ENCODE data around the gene CYBC1. TPM values are rescaled to one million over a fixed set of nuclear protein-coding genes. Genes with fewer than 3 reads are reported as not detected.
A peak's percentile ranks its signal among the peaks of the same experiment; 100 is the strongest.

The CYBC1 gene
- total RNA-seq, 1 donor from 2014 or later = 124 TPM

- TF ChIP-seq CTCF (IDR thresholded peaks at IDR 0.05) = no peak
- DNase-seq (ENCODE audit: low spot score in 2 of 2) = peak in 1 of 2 donors; percentile 60
- Histone ChIP-seq H3K9me3 (no peaks in the 10 kb centered on the region), H3K36me3 (peaks cover 26 to 37% of the 10 kb centered on the region in 2 donors), H3K4me3 (no peak overlapping the region), H3K27ac (no peak overlapping the region), H3K27me3 (no peaks in the 10 kb centered on the region), H3K4me1 (peaks cover 0 to 4% of the 10 kb centered on the region in 2 donors)
- intact Hi-C loops (cut with DNase I) = no loop called here
Observed at GRCh38 chr17:82441691-82442487, 8.7 kb downstream of the CYBC1 start.

- H3K9me3 ChIP-seq = no peaks in the 10 kb centered on the region
- no peak for TF ChIP-seq CTCF (IDR thresholded peaks at IDR 0.05)
- intact Hi-C loops (cut with DNase I) = no loop called here
- peak in 1 of 2 donors; percentile 69 for DNase-seq (ENCODE audit: low spot score in 2 of 2)
- H3K4me1 ChIP-seq = peaks cover 0 to 4% of the 10 kb centered on the region in 2 donors
- no peak overlapping the region for H3K4me3 ChIP-seq
- no peak overlapping the region for H3K27ac ChIP-seq
- H3K36me3 ChIP-seq = peaks cover 26 to 40% of the 10 kb centered on the region in 2 donors
- H3K27me3 ChIP-seq = no peaks in the 10 kb centered on the region
Observed at GRCh38 chr17:82440991-82441627, 9.4 kb downstream of the CYBC1 start.

- H3K4me3 ChIP-seq = no peak overlapping the region
- peak overlapping the region in 1 of 2 donors; percentile 0 for H3K27ac ChIP-seq
- peak in 1 of 2 donors; percentile 65 for DNase-seq (ENCODE audit: low spot score in 2 of 2)
- peaks cover 0 to 3% of the 10 kb centered on the region in 2 donors for H3K4me1 ChIP-seq
- no peaks in the 10 kb centered on the region for H3K27me3 ChIP-seq
- TF ChIP-seq CTCF (IDR thresholded peaks at IDR 0.05) = no peak
- H3K36me3 ChIP-seq = peaks cover 26 to 40% of the 10 kb centered on the region in 2 donors
- intact Hi-C loops (cut with DNase I) = no loop called here
- H3K9me3 ChIP-seq = no peaks in the 10 kb centered on the region
Observed at GRCh38 chr17:82440469-82440981, 10.0 kb downstream of the CYBC1 start.

- H3K36me3 ChIP-seq = peaks cover 26 to 40% of the 10 kb centered on the region in 2 donors
- H3K4me3 ChIP-seq = no peak overlapping the region
- intact Hi-C loops (cut with DNase I) = no loop called here
- H3K27ac ChIP-seq = peak overlapping the region in 1 of 2 donors; percentile 0
- H3K9me3 ChIP-seq = no peaks in the 10 kb centered on the region
- H3K27me3 ChIP-seq = no peaks in the 10 kb centered on the region
- no peaks in the 10 kb centered on the region for H3K4me1 ChIP-seq
- no peak for TF ChIP-seq CTCF (IDR thresholded peaks at IDR 0.05)
- peak in 1 of 2 donors; percentile 56 for DNase-seq (ENCODE audit: low spot score in 2 of 2)
Observed at GRCh38 chr17:82439829-82440365, 10.7 kb downstream of the CYBC1 start.

GRCh38 chr17:82439194-82439828, 11.2 kb downstream of the CYBC1 start:
- Histone ChIP-seq H3K27me3 (no peaks in the 10 kb centered on the region), H3K4me3 (no peak overlapping the region), H3K4me1 (no peaks in the 10 kb centered on the region), H3K27ac (no peak overlapping the region), H3K36me3 (peaks cover 23 to 37% of the 10 kb centered on the region in 2 donors), H3K9me3 (no peaks in the 10 kb centered on the region)
- TF ChIP-seq CTCF (IDR thresholded peaks at IDR 0.05) = no peak
- no peak for DNase-seq (ENCODE audit: low spot score in 2 of 2)
- intact Hi-C loops (cut with DNase I) = no loop called here

Measured in ascending aorta (tissue), 2 donors.